HuH-7.5 (cell line): ENCODE data around the gene AKAP6.
"Not testable (repeated sequence)": the region's sequence is repeated elsewhere in the genome, so short reads cannot be mapped to it uniquely, and the experiment has no call there.

Source experiments
- DNase-seq: peaks from one replicate; pipeline ENCODE4 v3.0.0; 2011; ENCODE audit warnings: low spot score

Gene AKAP6

DNA sequence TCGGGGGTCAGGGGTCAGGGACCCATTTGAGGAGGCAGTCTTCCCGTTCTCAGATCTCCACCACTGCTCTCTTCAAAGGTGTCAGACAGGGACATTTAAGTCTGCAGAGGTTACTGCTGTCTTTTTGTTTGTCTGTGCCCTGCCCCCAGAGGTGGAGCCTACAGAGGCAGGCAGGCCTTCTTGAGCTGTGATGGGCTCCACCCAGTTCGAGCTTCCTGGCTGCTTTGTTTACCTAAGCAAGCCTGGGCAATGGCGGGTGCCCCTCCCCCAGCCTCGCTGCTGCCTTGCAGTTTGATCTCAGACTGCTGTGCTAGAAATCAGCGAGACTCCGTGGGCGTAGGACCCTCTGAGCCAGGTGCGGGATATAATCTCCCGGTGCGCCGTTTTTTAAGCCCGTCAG, 254.3 kb downstream of the AKAP6 start:
- DNase-seq, result not testable (repeated sequence)

DNA sequence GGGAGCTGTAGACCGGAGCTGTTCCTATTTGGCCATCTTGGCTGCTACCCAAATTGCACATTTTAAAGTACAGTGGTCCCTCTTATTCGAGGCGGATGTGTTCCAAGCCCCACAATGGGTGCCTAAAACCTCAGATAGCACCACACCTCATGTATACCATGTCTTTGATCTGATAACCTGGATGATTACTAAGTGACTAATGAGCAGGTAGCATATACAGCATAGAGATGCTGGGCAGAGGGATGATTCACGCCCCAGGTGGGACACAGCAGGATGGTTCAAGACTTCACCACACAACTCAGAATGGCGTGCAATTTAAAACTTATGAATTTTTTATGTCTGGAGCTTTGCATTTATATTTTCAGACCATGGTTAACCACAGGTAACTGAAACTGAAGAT, 255.0 kb downstream of the AKAP6 start:
- no peak for DNase-seq

DNA sequence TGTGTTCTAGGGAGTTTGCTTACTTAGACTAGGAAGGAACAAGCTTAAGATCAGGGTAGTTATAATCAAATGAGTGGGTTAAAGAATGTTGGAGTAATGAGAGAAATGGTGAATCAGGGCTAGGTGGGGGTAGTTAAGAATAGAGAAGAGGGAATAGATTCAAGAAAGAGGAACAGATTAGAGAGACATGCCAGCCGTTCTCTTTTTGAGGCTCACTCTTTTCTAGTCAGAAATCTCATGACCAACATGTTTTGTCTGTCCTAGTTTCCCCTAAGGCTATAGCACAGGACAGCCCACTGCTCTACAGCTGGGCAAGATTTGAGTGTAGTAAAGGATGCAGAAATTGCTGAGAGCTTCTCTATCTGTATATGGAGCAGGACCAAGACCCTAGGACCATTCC, 258.4 kb downstream of the AKAP6 start:
- DNase-seq, result no peak

DNA sequence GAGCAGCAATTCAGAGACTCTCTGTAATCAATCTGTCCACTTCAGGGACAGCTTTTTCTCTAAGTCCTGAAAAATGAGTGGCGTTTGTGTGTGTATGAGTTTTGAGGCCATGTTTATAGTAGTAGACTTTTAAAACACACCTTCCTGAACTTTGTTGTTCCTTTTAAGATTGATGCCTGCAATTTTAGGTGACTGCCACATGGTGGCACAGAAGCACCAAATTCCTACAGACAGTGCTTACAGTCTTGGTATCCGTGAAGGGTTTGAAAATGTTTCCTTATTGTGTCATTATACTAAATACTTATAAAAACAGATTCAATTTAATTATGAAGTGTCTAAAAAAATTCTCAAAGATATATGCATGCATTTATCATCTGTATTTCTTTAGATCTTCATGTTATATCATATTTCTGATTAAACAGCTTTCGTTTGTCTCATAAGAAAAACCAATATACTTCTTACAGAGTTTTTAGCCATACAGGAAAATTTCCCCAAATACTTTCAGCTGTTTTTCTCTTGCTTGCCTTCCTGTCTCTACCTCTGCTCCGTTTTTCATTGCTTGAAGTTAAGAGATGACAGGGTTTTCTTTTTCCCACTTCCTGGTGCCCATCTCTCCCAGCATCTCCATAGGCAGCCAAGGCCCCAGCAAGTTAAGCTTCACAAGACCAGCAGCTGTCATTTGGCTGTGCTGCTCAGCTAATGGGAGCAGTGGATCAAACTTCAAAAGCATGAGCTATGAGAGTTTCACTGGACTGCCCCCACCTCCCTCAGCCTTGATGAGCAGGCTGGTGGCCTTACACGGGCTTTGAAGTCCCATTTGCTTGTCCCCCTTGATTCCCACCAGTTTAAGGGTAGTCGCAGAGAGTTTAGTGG, 259.6 kb downstream of the AKAP6 start:
- DNase-seq, result no peak

DNA sequence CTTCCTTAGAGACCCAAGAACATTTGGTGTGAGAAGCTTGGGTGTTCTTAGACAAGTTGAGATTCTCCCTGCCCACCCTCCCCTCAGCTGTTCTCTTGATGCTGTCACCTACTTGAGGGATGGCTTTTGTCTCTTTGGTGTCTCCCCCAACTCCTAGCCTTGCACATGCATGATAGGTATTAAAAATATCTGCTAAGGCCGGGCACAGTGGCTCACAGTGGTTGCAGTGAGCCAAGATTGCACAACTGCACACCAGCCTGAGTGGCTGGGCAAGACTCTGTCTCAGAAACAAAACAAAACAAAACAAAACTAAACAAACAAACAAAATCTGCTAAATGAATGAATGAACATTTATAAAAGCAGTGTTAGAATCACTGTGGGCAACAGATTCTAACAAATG, 261.1 kb downstream of the AKAP6 start:
- no peak for DNase-seq

DNA sequence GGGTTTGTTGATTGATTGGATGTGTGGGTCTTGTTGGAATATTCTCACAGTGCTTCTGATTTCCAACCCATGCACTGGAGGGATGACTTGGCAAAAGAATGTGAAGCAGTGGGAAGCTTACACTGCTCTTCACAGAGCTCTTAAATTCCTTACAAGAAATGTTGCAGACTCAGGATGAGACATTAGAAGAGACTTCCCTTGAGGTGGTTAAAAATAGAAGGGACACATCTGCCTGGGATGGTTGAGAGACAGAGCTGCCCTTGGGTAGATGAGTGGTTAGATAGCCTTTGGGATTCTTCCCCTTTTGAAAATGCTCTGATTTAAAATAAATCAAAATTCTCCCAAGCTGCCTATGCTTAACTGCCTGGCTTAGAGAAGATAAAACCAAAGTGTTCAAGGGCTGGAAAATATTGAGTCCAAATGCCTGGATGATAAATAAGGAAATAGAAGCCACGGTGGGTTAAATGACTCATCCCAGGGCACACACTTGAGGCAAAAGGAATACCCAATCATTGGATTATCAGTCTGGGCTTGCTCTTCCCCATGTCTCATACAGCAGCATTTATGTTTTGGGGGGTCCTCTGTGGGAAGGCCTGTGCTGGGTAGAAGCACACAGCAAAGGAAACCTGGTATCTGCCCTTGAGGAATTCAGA, 264.3 kb downstream of the AKAP6 start:
- no peak for DNase-seq

DNA sequence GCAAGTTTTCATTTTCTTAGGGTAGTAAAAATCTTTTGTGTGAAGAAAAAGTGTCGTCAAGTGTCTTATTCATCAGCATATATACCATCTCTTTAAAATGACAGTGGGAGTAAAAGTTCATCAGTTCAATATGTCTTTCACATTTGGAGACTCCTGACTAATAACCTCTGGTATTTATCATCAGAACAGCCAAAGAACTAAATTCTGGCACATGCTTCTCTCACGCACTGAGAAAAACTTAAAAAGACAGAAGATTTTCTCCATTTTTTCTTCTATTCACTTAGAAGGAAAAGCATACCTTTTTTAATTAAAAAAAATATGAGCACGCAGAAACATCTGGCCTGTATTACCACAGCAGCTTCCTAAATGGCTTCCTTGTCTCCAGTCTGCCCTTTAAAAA, 265.7 kb downstream of the AKAP6 start:
- DNase-seq, result no peak

DNA sequence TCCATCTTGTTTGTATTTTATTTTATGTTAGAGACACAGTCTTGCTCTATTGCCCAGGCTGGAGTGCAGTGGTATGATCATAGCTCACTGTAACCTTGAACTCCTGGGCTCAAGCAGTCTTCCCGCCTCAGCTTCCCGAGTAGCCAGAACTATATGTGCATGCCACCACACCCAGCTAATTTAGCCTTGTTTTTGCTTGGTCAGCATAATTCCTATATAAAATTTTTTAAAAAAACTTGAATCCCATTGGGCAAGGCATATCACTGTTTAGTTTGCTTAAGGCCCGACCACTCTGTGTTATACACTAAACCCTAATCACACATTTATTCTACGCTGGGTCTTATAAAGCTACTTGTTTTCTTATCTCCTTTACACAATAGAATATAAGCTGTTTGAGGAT, 266.4 kb downstream of the AKAP6 start:
- DNase-seq, result no peak

DNA sequence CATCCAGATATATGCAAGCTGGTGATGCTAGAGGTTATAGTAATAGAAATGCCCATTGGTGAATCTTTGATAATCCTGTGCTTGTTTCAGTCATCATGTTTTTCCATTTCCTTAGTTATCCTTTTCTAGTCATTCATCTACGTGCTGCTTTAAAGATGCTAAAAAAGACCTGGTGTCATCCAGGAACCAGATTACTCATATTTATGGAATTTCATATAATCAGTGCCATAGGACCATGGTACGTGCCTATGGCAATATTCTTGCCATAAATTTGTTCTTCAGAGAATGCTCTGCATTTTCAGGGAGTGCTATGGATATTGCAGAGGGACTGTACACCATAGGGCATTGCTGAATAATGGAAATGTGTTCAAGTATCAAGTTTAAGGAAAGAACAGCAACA, 267.3 kb downstream of the AKAP6 start:
- DNase-seq, result no peak

DNA sequence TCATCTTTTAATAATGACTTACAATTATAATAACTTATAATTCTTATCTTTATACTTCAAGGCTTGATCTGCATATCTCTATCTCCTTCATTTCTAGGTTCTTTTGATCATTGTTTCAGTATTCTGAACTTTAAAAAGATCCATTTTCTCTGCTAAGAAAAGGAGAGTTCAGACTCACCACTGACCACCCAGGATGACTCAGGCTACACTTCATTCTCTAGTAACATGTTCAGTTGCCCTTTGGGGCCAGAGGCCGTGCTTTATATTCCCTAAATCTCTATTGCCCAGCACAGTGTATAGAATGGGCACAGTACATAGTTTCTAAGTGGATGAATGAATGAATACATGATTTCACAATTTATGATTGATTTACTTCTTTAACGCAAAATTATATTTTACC, 268.7 kb downstream of the AKAP6 start:
- no peak for DNase-seq

DNA sequence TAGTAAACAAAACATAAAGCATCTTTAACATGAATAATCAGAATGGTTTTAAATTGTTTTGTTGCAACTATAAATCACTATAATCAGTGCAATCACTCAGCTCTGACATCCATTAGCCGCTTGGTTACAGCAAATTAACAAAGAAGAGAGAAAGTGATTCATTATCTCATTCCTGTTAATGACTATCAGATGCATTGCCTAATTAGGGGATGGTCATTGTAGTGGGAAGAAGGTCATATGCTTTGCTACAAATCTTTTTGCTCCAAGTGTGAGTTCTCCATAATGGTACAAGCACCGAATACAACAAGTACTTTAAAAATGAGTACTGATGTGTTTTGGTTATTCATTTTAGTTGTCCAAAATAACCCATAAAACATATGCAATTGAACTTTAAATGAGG, 272.0 kb downstream of the AKAP6 start:
- DNase-seq, result no peak

DNA sequence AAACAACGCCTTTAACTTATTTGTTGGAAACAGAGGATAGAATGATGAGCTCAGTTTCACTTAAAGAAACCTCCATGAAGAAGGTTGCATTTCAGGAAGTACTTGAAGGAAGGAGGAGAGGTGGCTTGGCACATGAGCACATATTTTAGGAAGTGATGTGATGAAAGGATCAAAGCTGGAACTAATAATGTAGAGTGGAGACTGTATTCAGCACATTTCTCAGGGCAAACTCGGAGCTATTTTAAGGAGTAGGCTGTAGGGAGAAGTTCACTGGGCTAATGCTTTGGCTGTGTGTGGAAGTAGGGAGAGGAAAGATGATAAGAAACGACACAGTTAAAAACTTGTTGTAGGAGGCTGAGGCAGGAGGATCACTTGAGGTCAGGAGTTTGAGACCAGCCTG, 272.8 kb downstream of the AKAP6 start:
- no peak for DNase-seq

DNA sequence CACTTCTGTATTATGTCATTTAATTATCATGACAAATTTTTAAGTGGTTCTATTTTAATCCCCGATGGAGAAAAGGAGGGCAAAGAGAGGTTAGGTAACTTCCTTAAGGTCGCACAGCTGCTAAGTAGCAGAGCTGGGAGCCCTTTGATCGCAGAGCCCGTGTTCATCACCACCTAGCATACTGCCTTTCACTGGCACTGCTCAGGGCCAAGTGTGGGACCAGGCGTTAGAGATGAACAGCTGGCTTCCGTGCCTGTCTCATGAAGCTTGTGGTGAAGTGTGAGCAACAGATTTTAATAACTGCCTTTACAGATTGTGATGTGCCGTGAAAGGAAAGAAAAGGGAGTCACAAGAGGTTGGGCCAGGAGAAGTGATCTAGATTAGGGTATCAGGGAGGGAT, 273.6 kb downstream of the AKAP6 start:
- no peak for DNase-seq

DNA sequence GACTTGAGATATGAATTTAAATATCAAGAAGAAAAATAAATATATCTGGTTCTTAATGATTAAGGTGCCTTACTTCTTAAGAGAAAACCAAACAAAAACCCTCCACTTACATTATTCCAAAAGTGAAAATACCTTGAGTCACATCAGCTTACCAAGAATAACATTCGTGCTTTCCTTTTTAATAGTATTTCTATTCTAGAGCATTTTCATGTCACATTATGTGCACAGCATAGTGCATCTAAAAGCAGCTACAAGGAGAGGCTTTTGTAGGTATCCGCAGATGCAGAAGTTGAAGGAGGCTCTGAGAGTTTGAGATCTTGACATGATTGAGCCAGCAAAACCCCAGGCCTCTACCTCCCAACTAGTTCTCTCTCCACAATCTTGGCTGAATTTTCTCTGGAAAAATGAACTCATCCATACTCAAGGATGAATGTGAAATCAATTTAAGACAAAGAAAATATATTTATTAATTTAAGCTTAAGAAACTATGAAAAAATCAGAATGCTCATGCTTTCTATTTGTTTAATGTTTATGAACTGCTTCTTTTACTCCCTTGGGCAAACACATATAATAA, 275.0 kb downstream of the AKAP6 start:
- no peak for DNase-seq

DNA sequence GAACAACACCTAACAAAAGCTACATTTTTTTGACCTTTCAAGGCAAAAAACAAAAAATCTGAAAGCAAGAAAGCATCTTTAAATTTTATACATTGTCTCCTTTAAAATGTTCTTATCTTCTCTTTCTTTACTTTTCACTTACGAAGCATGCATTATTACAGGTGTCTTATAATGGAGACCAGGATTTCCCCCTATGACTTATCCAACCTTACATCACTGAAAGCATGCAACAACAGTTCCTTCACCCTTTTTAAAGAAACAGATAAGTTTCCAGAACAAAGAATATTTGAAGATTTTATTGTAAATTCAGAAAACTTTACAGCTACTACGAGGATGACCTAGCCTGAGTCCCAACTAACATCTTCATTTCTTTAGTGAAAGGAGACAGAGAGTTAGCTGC, 277.2 kb downstream of the AKAP6 start:
- no peak for DNase-seq

DNA sequence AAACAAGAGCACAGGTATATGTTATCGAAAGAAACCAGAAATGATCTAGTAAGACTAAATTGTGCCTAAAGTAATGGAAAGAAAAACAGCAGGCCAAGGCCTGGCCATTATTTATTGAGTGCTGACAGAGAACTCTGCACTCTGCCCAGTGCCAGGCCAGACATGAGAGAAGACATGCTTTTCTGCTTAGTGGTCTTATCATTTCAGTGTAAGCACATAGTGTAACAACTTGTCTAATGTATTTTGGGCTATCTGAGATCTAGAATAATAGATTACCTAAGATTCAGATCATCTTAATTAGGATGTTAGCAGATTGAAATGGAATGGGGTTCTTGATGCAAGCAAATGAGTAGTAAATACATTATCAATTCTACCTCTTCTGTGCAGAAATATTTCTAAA, 278.3 kb downstream of the AKAP6 start:
- no peak for DNase-seq

DNA sequence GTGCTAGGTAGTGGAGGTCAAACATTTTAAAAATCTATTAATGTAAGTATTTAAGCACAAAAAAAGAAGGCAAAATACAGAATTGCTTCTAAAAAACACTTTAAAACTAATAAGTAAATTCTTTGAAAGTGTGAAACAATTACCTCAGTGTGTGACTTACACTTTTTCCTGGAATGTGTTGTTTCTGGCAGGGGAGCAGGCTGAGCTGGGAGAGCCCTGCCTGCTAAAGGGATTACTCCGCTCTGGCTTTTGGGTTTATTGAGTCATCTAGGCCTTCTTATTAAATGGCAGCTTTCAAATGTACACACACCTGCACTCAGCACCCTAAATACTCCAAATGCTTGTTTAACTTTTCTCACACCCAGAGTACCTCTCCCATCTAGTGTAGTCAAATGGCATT, 279.8 kb downstream of the AKAP6 start:
- DNase-seq, result no peak

DNA sequence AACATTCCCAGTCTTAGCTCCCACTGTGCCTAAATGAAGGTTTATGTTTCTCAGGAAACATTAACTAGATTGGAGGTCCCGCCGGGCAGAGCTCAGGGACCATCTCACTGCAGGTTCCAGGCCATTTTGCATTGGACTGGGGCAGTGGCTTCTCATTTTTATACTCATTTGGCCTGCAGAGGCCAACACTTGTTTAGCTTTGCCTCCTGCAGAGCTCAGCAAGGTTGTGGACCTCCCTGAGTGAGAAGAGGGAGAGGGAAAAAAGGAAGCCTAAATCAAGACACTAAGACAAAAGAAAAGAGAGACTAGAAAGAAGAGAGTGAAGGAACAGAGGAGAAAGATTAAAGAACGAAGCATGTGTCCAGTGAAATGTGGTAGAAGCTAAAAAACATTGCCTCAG, 280.3 kb downstream of the AKAP6 start:
- DNase-seq, result no peak

DNA sequence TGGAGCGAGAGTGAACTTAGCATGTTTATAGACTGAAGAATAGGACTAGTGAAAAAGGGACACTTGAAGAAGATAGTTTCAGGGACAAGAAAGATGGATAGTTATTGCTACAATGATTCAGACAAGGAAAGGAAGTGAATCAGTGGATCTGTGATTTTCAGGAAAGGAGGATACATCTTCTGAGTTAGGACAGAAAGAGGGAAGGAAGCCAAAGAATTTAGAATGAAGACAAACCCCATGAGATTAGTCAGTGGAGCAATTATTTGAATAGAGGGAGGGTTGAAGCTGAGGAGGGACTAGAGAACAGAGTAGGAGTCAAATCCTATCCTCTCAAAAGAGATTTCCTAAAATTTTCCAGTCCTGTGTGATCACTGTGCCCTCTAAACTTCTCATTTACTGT, 282.7 kb downstream of the AKAP6 start:
- no peak for DNase-seq

DNA sequence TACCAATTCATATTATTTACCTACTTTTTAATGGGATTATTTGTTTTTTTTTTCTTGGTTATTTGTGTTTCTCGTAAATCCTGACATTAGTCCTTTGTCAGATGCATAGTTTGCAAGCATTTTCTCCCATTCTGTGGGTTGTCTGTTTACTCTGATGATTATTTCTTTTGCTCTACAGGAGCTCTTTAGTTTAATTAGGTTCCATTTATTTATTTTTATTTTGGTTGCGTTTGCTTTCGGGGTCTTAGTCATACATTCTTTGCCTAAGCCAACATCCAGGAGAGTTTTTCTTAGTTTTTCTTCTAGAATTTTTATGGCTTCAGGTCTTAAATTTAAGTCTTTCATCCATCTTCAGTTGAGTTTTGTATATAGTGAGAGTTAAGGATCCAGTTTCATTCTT, 289.9 kb downstream of the AKAP6 start:
- no peak for DNase-seq

DNA sequence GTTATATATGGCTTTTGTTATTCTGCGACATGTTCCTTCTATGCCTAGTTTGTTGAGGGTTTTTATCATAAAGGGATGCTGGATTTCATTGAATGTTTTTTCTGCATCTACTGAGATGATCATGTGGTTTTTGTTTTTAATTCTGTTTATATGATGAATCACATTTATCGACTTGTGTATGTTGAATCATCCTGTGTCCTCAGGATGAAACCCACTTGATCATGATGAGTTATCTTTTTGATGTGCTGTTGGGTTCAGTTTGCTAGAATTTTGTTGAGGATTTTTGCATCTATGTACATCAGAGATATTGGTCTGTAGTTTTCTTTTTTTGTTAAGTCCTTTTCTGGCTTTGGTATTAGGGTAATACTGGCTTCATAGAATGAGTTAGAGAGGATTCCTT, 291.2 kb downstream of the AKAP6 start:
- DNase-seq, result no peak

DNA sequence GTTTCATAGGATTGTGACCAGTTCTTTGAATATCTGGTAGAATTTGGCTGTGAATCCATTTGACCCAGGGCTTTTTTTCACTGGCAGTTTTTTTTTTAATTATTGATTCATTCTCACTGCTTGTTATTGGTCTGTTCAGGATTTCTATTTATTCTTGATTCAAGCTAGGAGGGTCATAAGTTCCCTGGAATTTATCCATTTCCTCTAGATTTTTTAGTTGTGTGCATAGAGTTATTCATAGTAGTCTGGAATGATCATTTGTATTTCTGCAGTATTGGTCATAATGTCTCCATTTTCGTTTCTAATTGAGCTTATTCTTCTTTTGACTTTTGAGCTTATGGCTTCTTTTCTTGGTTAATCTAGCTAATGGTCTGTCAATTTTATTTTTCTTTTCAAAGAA, 291.6 kb downstream of the AKAP6 start:
- DNase-seq, result no peak

DNA sequence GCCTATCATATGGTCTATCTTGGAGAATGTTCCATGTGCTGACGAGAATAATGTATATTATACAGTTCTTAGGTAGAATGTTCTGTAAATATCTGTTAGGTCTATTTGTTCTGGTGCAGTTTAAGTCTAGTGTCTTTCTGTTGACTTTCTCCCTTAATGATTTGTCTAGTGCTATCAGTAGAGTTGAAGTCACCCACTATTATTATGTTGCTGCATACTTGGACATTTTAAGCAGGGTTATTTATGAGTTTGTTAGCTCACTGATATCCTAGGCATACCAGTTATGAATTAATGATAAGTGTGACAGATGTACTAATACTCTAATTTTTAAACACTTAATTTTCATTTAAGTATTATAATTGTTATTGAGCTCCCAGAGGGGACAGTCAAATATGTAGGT, 292.5 kb downstream of the AKAP6 start:
- DNase-seq, result no peak

DNA sequence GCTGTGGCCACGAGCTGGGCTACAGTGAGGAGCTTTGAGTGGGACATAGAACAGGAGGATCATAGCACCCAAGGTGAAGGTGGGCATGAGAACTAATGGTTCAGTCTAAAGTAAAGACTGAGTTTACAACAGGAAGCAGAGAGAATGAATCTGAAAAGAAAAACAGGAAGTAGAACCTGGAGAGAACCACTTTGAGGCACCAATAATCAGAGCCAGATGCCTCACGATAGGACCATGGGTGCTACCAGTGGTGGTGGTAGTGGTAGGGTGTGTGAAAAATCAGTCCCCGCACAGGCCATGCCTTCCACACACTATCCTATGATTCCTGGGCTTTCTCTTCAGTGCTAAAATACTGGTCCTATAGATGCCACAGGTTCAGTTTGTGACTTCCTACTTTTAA, 293.6 kb downstream of the AKAP6 start:
- no peak for DNase-seq
